Progenitor cell of endocrine pancreas (in vitro differentiated cells): Measurements from ENCODE around the gene UBR3. TPM values are rescaled to one million over a fixed set of nuclear protein-coding genes. Genes with fewer than 3 reads are reported as not detected.

Source experiments
- DNase-seq: peaks from one replicate; pipeline ENCODE4 v3.0.0; 2021; ENCODE audit warnings: low spot score; ENCODE audit not compliant: unreplicated experiment
- H3K27ac Mint-ChIP-seq: 2 replicates; pipeline ENCODE4 v1.8.0; 2021; ENCODE audit warnings: mild to moderate bottlenecking, moderate library complexity, mixed read lengths
- H3K27me3 Mint-ChIP-seq: 2 replicates; pipeline ENCODE4 v1.8.0; 2021; ENCODE audit warnings: mixed read lengths
- H3K36me3 Mint-ChIP-seq: 2 replicates; pipeline ENCODE4 v1.8.0; 2022; ENCODE audit warnings: mixed read lengths; ENCODE audit not compliant: insufficient read depth
- H3K4me1 Mint-ChIP-seq: 2 replicates; pipeline ENCODE4 v1.8.0; 2021; ENCODE audit warnings: low read depth, mixed read lengths
- H3K4me3 Mint-ChIP-seq: 2 replicates; pipeline ENCODE4 v1.8.0; 2021; ENCODE audit warnings: low read depth, mild to moderate bottlenecking, moderate library complexity, mixed read lengths
- H3K9me3 Mint-ChIP-seq: 2 replicates; pipeline ENCODE4 v1.8.0; 2021; ENCODE audit warnings: low read depth, mixed read lengths
- CTCF ChIP-seq: fragments of 200-600 bp; sonication (generic); IDR thresholded peaks from one replicate; pipeline ENCODE4 v1.5.0; 2021; ENCODE audit warnings: antibody characterized with exemption, mild to moderate bottlenecking; ENCODE audit not compliant: unreplicated experiment
- total RNA-seq: library from RNA; stranded (reverse); gene quantifications from 2 replicates; pipeline ENCODE4 v1.2.1, GENCODE V29; 2021

The UBR3 gene
- total RNA-seq, 1 donor from 2014 or later: 36.9 TPM

- Mint-ChIP-seq H3K36me3 (peaks cover 7% of the 10 kb centered on the region), H3K4me1 (peaks cover 2% of the 10 kb centered on the region)
- TF ChIP-seq CTCF: no peak
These were observed 220.2 kb downstream of the UBR3 start for GRCh38 chr2:170047331-170048065.

GRCh38 chr2:170052151-170052550 is 224.9 kb downstream of the UBR3 start:
- TF ChIP-seq CTCF: no peak
- H3K9me3 Mint-ChIP-seq: no peaks in the 10 kb centered on the region
- H3K4me3 Mint-ChIP-seq: no peak overlapping the region
- no peak overlapping the region for H3K27ac Mint-ChIP-seq
- H3K27me3 Mint-ChIP-seq: no peaks in the 10 kb centered on the region
- peaks cover 9% of the 10 kb centered on the region for H3K36me3 Mint-ChIP-seq
- no peak for DNase-seq
- H3K4me1 Mint-ChIP-seq: peaks cover 2% of the 10 kb centered on the region

More at GRCh38 chr2:170047331-170048065, 220.2 kb downstream of the UBR3 start:
- H3K27ac Mint-ChIP-seq: no peak overlapping the region
- no peaks in the 10 kb centered on the region for H3K9me3 Mint-ChIP-seq
- no peak overlapping the region for H3K4me3 Mint-ChIP-seq
- H3K27me3 Mint-ChIP-seq: no peaks in the 10 kb centered on the region
- no peak for DNase-seq

- H3K4me1 Mint-ChIP-seq: peaks cover 2% of the 10 kb centered on the region
- no peaks in the 10 kb centered on the region for H3K9me3 Mint-ChIP-seq
- TF ChIP-seq CTCF: no peak
- no peaks in the 10 kb centered on the region for H3K27me3 Mint-ChIP-seq
- peaks cover 14% of the 10 kb centered on the region for H3K36me3 Mint-ChIP-seq
- no peak overlapping the region for H3K27ac Mint-ChIP-seq
- no peak for DNase-seq
- H3K4me3 Mint-ChIP-seq: no peak overlapping the region
These were observed 227.7 kb downstream of the UBR3 start for GRCh38 chr2:170054997-170055396.

- DNase-seq: no peak
- H3K4me3 Mint-ChIP-seq: no peak overlapping the region
- no peaks in the 10 kb centered on the region for H3K4me1 Mint-ChIP-seq
- peaks cover 12% of the 10 kb centered on the region for H3K36me3 Mint-ChIP-seq
- H3K27me3 Mint-ChIP-seq: no peaks in the 10 kb centered on the region
- H3K27ac Mint-ChIP-seq: no peak overlapping the region
- H3K9me3 Mint-ChIP-seq: no peaks in the 10 kb centered on the region
- TF ChIP-seq CTCF: no peak
These were observed 229.6 kb downstream of the UBR3 start for GRCh38 chr2:170056900-170057299.

- no peak overlapping the region for H3K4me3 Mint-ChIP-seq
- peaks cover 17% of the 10 kb centered on the region for H3K36me3 Mint-ChIP-seq
- TF ChIP-seq CTCF: no peak
- DNase-seq: no peak
- H3K27ac Mint-ChIP-seq: no peak overlapping the region
- H3K4me1 Mint-ChIP-seq: no peaks in the 10 kb centered on the region
- peaks cover 3% of the 10 kb centered on the region for H3K9me3 Mint-ChIP-seq
- H3K27me3 Mint-ChIP-seq: no peaks in the 10 kb centered on the region
These were observed 236.4 kb downstream of the UBR3 start for GRCh38 chr2:170063456-170064235.
